Erythroblast (primary cell): ENCODE data around the gene TPRKB.
"Not testable (repeated sequence)": the region's sequence is repeated elsewhere in the genome, so short reads cannot be mapped to it uniquely, and the experiment has no call there.

Source experiments
- DNase-seq, 2 experiments: peaks; one replicate each; lab custom pipeline; 2025; lab: John Stamatoyannopoulos, UW
- GATA1 ChIP-seq: IDR thresholded peaks from 2 replicates; pipeline ENCODE4 v1.6.1; 2011; ENCODE audit warnings: low read depth, mild to moderate bottlenecking, control low read depth, low read length, moderate library complexity
- POLR2A ChIP-seq: IDR thresholded peaks from 2 replicates; pipeline ENCODE4 v1.6.1; 2011; ENCODE audit warnings: mild to moderate bottlenecking, low read length

The TPRKB gene

DNA sequence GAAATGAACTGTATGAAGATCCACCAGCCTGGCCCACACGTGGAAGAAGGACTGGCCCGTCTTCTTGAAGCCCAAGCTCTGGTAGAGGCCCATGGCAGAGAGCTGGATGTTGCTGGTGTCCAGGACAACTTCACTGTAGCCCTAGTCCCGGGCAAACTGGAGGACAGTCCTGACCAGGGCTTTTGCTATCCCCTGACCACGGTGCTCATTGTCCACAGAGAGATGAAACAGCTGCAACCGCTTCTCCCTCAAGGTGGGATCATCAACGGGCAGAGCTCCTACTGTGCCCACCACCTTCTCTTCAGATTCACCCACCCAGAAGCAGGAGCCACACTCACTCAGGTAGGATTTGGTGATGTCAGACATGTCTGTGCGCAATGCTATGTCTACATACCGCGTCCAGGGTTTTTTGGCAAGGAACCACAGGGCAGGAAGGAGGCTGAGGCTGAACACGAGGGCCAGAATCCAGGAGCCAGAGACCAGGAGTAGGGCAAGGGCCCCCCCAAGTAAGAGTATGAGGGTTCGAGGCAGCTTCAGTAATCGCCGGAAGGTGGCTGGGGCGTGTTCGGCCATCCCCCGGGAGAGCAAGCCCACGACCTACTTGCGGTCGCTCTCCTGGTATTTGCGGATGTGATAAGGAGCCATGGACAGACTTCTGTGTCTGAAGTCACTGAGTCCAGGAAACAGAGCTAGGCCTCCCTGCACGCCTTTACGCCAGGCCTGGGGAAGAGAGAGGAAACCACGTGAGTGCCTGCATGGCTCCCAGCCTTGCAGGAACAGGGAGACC lies 36.3 kb downstream of the TPRKB start:
- no peak for DNase-seq
- no peak for TF ChIP-seq GATA1
- TF ChIP-seq POLR2A = no peak

DNA sequence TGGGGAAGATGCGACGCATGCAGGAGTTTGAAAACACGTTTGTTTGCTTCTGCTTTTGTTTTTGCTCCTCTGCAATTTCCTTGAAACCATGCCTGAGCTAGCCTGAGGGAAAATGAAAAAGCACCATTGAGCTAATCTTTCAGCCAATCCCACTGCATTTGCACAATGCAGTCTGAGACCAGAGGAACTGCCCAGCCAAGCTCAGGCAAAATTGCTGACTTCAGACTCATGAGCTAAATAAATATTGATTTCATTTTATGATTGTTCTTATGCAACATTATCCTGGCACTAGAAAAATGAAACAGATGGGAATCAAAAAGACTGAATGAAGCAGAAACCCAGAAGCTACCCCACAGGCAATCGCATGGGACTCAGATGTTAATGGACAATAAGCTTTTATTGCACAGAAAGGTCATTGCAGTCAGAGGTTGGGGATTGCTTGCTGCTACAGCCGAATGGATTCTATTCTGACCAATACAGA lies 37.0 kb downstream of the TPRKB start:
- no peak for DNase-seq
- TF ChIP-seq POLR2A (no peak), GATA1 (no peak)

DNA sequence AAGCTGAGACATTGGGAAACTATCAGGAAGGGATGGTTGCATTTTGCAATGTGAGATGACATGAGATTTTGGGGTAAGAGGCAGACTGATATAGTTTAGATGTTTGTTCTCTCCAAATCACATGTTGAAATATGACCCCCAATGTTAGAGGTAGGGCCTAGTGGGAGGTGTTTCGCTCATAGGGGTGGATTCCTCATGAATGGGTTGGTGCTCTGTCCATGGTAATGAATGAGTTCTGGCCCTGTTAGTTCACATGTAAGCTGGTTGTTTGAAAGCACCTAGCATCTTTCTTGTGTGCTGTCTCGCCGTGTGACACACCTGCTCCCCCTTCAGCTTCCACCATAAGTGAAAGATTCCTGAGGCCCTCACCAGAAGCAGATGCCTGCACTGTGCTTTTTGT lies 37.7 kb downstream of the TPRKB start:
- no peak for TF ChIP-seq POLR2A
- TF ChIP-seq GATA1 = no peak
- no peak for DNase-seq

DNA sequence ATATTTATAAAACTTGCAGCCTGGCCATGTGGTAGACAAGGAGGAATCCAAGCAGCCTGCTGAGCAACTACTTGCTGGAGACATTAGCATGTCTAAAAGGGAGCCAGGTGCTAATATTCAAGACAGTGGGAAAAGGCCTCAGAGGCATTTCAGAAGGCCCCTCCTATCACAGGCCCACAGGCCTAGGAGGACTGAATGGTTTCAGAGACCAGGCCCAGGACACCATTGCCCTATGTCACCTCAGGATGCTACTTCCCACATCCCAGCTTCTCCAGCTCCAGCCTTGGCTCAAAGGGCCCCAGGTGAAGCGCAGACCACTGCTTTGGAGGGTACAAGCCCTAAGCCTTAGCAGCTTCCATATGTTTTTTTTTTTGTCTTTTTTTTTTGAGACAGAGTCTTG lies 39.0 kb downstream of the TPRKB start:
- TF ChIP-seq POLR2A (no peak), GATA1 (no peak)
- DNase-seq = no peak

DNA sequence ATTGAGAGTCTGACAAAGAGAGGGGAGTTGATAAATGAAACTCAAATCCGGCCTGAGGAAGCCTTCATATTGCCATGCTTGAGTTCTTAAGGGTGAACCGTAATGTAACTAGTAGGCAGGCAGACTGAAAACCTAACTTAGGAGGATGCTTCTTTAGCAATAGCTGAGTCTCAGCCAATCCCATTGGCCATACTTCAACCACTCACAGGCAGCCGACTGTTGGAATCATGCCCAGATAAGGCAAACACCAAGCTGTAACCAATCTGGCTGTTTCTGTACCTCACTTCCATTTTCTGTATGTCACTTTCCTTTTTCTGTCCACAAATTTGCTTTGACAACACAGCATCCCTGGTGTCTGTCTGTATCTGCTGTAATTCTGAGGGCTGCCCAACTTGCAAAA lies 39.5 kb downstream of the TPRKB start:
- no peak for DNase-seq
- no peak for TF ChIP-seq POLR2A
- TF ChIP-seq GATA1 = no peak

DNA sequence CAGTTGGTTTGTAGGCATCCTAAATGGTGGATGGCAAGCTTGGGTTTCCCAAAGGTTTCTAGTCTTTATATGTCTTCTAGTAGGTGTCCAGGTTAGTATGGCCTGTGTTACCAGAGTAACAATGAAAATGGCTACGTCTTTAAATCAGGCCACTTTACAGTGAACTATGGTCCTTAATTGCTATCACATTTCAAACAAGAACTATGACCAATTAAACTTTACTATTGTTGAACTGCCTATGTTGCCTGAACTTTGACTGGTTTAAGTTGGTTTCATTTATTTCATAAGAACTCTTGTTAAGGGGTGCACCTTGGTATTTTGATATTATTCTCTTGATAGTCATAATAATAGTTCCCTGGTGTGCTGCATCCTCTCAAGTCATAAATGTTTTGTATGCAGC lies 40.2 kb downstream of the TPRKB start:
- DNase-seq = not testable (repeated sequence)

DNA sequence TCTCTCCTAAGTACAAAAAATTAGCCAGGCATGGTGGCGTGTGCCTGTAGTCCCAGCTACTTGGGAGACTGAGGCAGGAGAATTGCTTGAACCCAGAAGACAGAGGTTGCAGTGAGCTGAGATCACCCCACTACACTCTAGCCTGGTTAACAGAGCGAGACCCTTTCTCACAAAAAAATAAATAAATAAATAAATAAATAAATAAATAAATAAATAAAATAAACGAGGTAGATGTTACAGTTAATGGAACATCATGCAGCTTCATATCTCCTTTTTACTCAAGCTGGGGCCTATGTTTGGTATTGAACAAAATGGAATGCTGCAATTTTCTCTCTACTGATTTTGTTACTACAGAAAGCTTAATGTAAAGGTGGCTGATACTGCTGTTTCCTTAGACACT lies 40.6 kb downstream of the TPRKB start:
- not testable (repeated sequence) for DNase-seq

DNA sequence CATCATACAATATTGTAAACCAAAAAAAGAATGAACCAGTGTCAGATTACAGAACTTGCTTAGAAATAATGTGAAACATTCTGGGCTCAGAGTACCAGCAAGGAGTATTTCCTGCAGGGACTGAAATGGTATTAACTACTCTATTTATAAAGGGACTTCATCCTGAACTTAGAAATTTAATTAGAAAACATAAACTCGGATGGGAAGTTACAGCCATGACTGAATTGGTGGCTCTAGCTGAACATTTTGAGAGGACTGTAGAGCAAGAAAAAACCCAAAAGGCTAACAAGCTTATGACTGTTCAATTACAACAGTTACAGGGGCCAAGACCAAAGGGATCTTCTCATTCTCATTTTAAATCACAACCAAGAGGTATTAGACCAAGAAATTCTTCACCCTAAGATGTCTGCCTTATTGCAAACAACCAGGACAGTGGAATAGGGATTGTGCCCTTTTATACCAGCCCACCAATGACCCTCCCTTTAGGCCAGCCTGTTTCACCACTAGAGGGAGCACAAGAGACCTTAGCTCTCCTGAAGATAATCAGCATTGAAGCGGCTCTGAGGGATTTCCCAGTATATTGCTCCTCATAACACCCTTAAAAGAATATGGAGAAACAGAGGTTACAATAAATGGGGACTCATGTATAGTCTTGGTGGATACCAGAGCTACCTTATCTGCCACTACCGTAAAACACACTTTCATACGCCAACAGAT lies 46.6 kb downstream of the TPRKB start:
- DNase-seq = peak; percentile 47 to 63

DNA sequence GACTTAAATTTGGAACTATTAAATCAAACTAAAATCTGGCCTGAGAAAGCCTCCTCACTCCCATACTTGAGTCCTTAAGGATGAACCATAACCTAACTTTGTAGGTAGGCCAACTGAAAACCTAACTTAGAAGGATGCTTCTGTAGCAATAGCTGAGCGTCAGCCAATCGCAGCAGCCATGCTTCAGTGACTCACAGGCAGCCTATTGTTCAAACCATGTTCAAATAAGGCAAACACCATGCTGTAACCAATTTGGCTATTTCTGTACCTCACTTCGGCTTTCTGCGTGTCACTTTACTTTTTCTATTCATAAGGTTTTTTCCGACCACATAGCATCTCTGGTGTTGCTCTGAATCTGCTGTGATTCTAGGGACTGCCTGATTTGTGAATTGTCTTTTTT lies 48.7 kb downstream of the TPRKB start:
- DNase-seq = not testable (repeated sequence)

DNA sequence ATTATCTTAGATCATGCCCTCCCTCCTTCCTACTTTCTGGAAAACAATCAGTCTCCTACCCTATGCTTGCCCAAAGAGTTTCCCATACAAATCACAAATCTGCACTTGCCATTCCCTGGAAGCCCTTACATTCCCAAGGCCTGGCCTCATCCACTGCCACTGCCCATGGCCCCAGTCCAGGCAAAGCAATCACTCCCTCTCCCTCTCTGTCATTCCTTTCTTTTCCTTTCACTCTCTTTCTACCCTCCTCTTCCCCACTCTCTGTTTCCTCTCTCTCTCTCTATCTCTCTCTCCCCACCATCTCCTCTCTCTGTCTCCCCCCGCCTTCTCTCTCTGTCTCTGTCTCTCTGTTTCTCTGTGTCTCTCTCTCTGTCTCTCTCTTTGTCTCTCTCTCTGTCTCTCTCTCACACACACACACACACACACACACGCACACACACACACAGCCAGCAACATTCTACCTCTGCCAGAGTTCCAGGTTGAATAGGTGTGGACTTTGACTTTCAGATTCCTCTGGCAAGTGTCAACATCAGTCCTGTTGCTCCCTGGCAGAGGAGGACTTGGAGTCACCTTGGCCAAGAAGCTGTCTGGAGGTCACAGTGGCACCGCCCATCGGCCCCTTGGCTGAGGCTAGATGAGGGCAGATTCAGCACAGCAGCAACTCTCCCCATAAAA lies 51.2 kb downstream of the TPRKB start:
- TF ChIP-seq GATA1 = no peak
- no peak for TF ChIP-seq POLR2A
- no peak for DNase-seq

DNA sequence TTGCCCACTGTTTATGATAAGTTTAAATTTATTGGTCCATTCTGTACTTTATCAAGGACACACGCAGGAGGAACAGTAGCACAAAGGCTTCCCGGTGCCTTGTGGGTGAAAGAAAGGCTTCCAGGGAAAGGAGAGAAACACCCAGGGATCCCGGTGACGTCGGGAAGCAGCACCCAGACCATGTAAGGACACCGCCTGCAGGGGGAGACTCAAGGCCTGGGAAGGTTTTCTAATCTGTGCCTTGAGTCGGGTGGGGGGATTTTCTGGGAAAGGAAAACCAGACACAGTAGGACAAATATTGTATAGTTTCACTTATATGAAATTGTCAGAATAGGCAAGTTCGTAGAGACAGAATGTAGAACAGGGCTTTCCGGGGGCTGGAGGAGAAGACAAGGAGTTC lies 52.2 kb downstream of the TPRKB start:
- not testable (repeated sequence) for DNase-seq

DNA sequence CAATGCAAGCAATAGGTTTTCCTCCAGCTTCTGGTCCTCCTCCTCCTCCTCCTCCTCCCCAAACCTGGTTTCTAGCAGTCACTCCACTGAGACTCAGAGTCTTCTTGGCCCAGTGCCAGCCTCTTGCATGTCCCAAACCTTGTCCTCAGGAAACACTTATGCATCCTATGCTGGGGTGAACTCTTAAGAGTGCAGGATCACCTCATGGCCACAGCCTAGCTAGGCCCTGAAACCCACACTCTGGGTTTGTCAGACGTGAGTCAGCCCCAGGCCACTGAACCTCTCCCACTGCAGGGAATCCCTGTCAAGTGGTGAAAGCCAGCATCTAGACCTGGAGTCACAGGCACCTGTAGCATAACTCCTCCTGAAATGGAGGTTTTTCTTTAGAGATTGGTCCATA lies 52.8 kb downstream of the TPRKB start:
- DNase-seq = not testable (repeated sequence)

DNA sequence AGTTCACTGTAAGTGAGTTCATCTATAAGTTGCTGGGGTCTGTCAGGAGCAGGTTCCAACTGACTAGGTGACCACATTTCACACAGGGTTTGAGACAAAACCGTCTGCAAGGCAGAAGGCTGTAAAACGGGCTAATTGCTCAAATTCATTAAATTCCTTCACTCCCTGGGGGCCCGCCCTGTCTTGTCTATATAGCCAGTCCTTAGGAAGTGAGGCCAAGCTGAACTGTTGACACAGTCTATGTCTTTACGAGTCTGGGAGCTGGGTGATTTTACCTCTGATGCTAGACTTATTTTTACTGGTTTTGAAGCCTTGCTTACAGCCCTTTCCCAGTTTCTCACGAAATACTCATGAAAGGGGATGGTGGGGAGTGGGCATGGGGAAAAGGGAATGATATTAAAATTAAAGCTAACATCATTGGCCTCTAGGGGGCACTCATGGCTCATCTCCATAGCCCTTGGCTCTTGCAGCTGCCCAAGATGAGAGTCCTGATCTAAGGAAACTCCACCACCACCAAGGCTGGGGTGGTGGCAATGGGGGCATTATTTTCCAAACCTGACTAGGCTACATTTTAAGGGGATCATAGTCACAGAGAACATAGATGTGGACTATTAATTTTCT lies 57.1 kb downstream of the TPRKB start:
- DNase-seq = peak; percentile 39 to 68
